Right lobe of liver (tissue), 4 donors: ENCODE results near the gene CALML3.

Source experiments
- POLR2A ChIP-seq: fragments of 450-650 bp; IDR thresholded peaks from one replicate; pipeline ENCODE4 v1.6.1; 2017; ENCODE audit warnings: antibody characterized with exemption, mild to moderate bottlenecking
- TF ChIP-seq, protein P1 (sequence below), 4 donors: fragments of 200-600 bp in 3 of 4; fragments of 450-650 bp in 1 of 4; IDR thresholded peaks; one replicate each; pipeline versions ENCODE4 v1.5.1 to v1.8.0; 2016 to 2022; ENCODE audit warnings: antibody characterized with exemption in 4 of 4, mild to moderate bottlenecking in 2 of 4
- donor health status: DM: no; HTN: no; CAD: no.
- donor health status: DM: no; HTN: no; CAD: no.
- donor health status: DM: no; HTN: yes; CAD: no.

- TF ChIP-seq, protein P1, sequence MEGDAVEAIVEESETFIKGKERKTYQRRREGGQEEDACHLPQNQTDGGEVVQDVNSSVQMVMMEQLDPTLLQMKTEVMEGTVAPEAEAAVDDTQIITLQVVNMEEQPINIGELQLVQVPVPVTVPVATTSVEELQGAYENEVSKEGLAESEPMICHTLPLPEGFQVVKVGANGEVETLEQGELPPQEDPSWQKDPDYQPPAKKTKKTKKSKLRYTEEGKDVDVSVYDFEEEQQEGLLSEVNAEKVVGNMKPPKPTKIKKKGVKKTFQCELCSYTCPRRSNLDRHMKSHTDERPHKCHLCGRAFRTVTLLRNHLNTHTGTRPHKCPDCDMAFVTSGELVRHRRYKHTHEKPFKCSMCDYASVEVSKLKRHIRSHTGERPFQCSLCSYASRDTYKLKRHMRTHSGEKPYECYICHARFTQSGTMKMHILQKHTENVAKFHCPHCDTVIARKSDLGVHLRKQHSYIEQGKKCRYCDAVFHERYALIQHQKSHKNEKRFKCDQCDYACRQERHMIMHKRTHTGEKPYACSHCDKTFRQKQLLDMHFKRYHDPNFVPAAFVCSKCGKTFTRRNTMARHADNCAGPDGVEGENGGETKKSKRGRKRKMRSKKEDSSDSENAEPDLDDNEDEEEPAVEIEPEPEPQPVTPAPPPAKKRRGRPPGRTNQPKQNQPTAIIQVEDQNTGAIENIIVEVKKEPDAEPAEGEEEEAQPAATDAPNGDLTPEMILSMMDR (IDR thresholded peaks at IDR 0.05): no peak
- TF ChIP-seq POLR2A: no peak
Observed at GRCh38 chr10:5531558-5532306, 7.0 kb downstream of the CALML3 start.
